Fibroblast of villous mesenchyme (primary cell): Measurements from ENCODE around the gene SMC6. TPM values are rescaled to one million over a fixed set of nuclear protein-coding genes. Genes with fewer than 3 reads are reported as not detected.

Source experiments
- DNase-seq: peaks from one replicate; pipeline ENCODE4 v3.0.0-alpha.2; 2010; ENCODE audit warnings: low read depth
- H3K4me3 ChIP-seq: 2 replicates; pipeline ENCODE4 v1.5.1; 2011; ENCODE audit warnings: low read depth, mild to moderate bottlenecking, low read length
- CTCF ChIP-seq: IDR thresholded peaks from 2 replicates; pipeline ENCODE4 v1.5.1; 2012; ENCODE audit warnings: low read depth, mild to moderate bottlenecking, low read length; ENCODE audit not compliant: insufficient read depth
- total RNA-seq: library from RNA; depleted of rRNA; stranded (reverse); fragments of >200 nt; gene quantifications from 2 replicates; pipeline ENCODE4 v1.2.3, GENCODE V29; 2012

Gene SMC6
- total RNA-seq, 1 donor = 20.7 TPM

- H3K4me3 ChIP-seq = no peak overlapping the region
- TF ChIP-seq CTCF = no peak
- DNase-seq = no peak
Observed at GRCh38 chr2:17674817-17675216, 78.8 kb downstream of the SMC6 start.

- TF ChIP-seq CTCF = no peak
- no peak overlapping the region for H3K4me3 ChIP-seq
- DNase-seq = peak; percentile 68
Observed at GRCh38 chr2:17672583-17673317, 80.9 kb downstream of the SMC6 start.

- TF ChIP-seq CTCF = no peak
- H3K4me3 ChIP-seq = no peak overlapping the region
- no peak for DNase-seq
Observed at GRCh38 chr2:17667898-17668297, 85.7 kb downstream of the SMC6 start.

GRCh38 chr2:17664534-17664933, 89.1 kb downstream of the SMC6 start:
- no peak for DNase-seq
- TF ChIP-seq CTCF = no peak
- H3K4me3 ChIP-seq = no peak overlapping the region

DNA sequence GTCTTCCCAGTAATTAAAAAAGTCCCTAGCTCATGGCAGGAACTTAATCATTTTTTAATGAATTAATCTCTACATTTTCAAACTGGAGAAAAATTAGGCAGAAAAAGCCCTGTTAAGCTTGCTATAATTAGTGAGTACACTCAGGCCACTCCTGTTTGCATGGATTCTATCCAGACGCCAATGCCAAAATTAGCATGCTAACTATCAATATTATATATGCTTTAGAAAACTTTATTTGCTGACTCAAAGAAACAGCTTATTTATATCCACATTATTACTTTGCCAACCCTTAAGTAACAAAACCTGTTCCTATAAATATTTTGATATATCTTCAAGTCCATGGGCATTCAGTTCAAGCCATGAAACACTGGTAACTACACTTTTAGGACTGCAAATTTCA, 90.9 kb downstream of the SMC6 start:
- no peak for DNase-seq
- no peak for TF ChIP-seq CTCF

DNA sequence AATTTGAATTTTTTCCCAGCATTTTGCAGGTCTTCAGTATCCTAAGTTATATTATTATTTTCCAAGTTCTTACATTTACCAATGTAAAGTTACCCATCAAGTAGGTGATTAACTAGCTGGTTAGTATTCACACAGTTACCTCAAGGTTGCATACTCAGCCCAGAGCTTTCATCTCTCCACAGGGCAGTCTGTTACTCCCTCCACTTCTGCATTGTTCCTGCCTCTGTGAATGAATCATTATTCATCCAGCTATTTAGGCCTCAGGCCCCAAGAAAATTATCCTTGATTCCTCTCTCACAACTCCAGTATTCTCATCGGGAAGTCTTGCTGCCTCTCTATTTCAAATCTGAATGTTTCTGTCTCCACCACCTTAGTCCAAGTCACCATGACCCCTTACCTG, 92.2 kb downstream of the SMC6 start:
- no peak overlapping the region for H3K4me3 ChIP-seq
- no peak for TF ChIP-seq CTCF
- DNase-seq = no peak

More for the DNA sequence above, 90.9 kb downstream of the SMC6 start:
- H3K4me3 ChIP-seq = no peak overlapping the region

GRCh38 chr2:17660219-17660618, 93.4 kb downstream of the SMC6 start:
- no peak for TF ChIP-seq CTCF
- H3K4me3 ChIP-seq = no peak overlapping the region
- no peak for DNase-seq
